ENCODE data around the gene KRT72. TPM values are rescaled to one million over a fixed set of nuclear protein-coding genes. Genes with fewer than 3 reads are reported as not detected.

KRT72 gene
- polyA plus RNA-seq, 1 donor (not counting 4 experiments of a cell fraction or from before 2014, with no cell fraction given), result not detected

- Histone ChIP-seq H3K4me2 (ENCODE audit: control insufficient read depth, extremely low read depth, insufficient read depth, low read depth, low read length) (no peak overlapping the region), H3K27ac (ENCODE audit: control insufficient read depth, insufficient read depth, low read length) (no peak overlapping the region), H2AFZ (ENCODE audit: control insufficient read depth, low read length) (no peak overlapping the region), H3K4me3 (ENCODE audit: control insufficient read depth in 2 of 3, extremely low read depth in 1 of 3, insufficient read depth in 2 of 3, low read depth in 1 of 3, low read length in 3 of 3) (no peak overlapping the region), H3K4me1 (ENCODE audit: control insufficient read depth, extremely low read depth, insufficient read depth, low read length) (no peaks in the 10 kb centered on the region), H3K27me3 (ENCODE audit: control insufficient read depth, extremely low read depth, insufficient read depth, low read length) (peaks cover 21% of the 10 kb centered on the region), H3K9me1 (ENCODE audit: control insufficient read depth, extremely low read depth, insufficient read depth, low read length) (no peaks in the 10 kb centered on the region), H3K9me3 (ENCODE audit: control insufficient read depth, low read depth, low read length) (no peaks in the 10 kb centered on the region), H3K79me2 (ENCODE audit: control insufficient read depth, insufficient read depth, low read length) (no peaks in the 10 kb centered on the region), H3K36me3 (ENCODE audit: control insufficient read depth in 2 of 2, extremely low read depth in 1 of 2, insufficient read depth in 2 of 2, low read length in 2 of 2) (no peaks in the 10 kb centered on the region), H3K9ac (ENCODE audit: control insufficient read depth, extremely low read depth, insufficient read depth, low read length) (no peak overlapping the region), H4K20me1 (ENCODE audit: control insufficient read depth, extremely low read depth, insufficient read depth, low read length) (no peaks in the 10 kb centered on the region)
- no peak for TF ChIP-seq CTCF (optimal IDR thresholded peaks at IDR 0.05 in 1 of 3, IDR thresholded peaks at IDR 0.05 in 1 of 3, conservative IDR thresholded peaks at IDR 0.05 in 1 of 3; ENCODE audit: extremely low read depth in 1 of 3, insufficient read depth in 2 of 3, low read length in 3 of 3)
- no peak for TF ChIP-seq EZH2 (IDR thresholded peaks at IDR 0.05; ENCODE audit: low read length)
- dilution Hi-C loops (cut with MboI; ENCODE audit: extremely low pct_ligation_motif_present, low sequenced_read_pairs), result no loop called here
- DNase-seq (ENCODE audit: low read depth, low spot score), result no peak
- FAIRE-seq, result no peak
Measured at GRCh38 chr12:52608826-52609630, 7.8 kb upstream of the KRT72 start.

DNA sequence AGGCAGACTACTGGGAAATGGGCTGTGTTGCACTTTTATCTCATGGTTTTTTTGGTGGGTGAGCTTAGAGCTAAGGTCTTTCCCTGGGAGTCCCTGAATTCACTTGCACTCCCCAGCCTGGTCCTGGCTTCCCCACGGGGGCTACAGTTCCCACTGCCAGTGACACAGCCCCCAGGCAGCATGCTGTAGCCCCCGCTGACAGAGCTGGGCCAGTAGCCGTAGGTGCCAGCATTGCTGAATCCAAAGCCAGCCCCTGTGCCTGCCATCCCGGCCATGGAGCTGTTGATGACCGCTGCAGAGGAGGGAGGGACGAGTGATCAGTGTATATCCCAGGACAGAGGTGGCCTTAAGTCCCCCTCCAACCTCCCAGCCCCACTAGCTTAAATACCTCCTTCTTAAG, 6.9 kb upstream of the KRT72 start:
- H3K4me3 ChIP-seq (ENCODE audit: control insufficient read depth in 2 of 3, extremely low read depth in 1 of 3, insufficient read depth in 2 of 3, low read depth in 1 of 3, low read length in 3 of 3), result no peak overlapping the region
- no peaks in the 10 kb centered on the region for H3K9me3 ChIP-seq (ENCODE audit: control insufficient read depth, low read depth, low read length)
- DNase-seq (ENCODE audit: low read depth, low spot score), result no peak
- H3K4me1 ChIP-seq (ENCODE audit: control insufficient read depth, extremely low read depth, insufficient read depth, low read length), result no peaks in the 10 kb centered on the region
- H3K36me3 ChIP-seq (ENCODE audit: control insufficient read depth in 2 of 2, extremely low read depth in 1 of 2, insufficient read depth in 2 of 2, low read length in 2 of 2), result no peaks in the 10 kb centered on the region
- H3K27ac ChIP-seq (ENCODE audit: control insufficient read depth, insufficient read depth, low read length), result no peak overlapping the region
- no peak overlapping the region for H2AFZ ChIP-seq (ENCODE audit: control insufficient read depth, low read length)
- TF ChIP-seq CTCF (optimal IDR thresholded peaks at IDR 0.05 in 1 of 3, IDR thresholded peaks at IDR 0.05 in 1 of 3, conservative IDR thresholded peaks at IDR 0.05 in 1 of 3; ENCODE audit: extremely low read depth in 1 of 3, insufficient read depth in 2 of 3, low read length in 3 of 3), result no peak
- no peak for TF ChIP-seq EZH2 (IDR thresholded peaks at IDR 0.05; ENCODE audit: low read length)
- dilution Hi-C loops (cut with MboI; ENCODE audit: extremely low pct_ligation_motif_present, low sequenced_read_pairs), result no loop called here
- no peak overlapping the region for H3K4me2 ChIP-seq (ENCODE audit: control insufficient read depth, extremely low read depth, insufficient read depth, low read depth, low read length)
- H3K27me3 ChIP-seq (ENCODE audit: control insufficient read depth, extremely low read depth, insufficient read depth, low read length), result peaks cover 21% of the 10 kb centered on the region
- no peaks in the 10 kb centered on the region for H3K79me2 ChIP-seq (ENCODE audit: control insufficient read depth, insufficient read depth, low read length)
- no peaks in the 10 kb centered on the region for H3K9me1 ChIP-seq (ENCODE audit: control insufficient read depth, extremely low read depth, insufficient read depth, low read length)
- H3K9ac ChIP-seq (ENCODE audit: control insufficient read depth, extremely low read depth, insufficient read depth, low read length), result no peak overlapping the region
- FAIRE-seq, result no peak
- no peaks in the 10 kb centered on the region for H4K20me1 ChIP-seq (ENCODE audit: control insufficient read depth, extremely low read depth, insufficient read depth, low read length)

Data from keratinocyte (primary cell).